ENCODE measurements around the gene USP10.

USP10 gene

DNA sequence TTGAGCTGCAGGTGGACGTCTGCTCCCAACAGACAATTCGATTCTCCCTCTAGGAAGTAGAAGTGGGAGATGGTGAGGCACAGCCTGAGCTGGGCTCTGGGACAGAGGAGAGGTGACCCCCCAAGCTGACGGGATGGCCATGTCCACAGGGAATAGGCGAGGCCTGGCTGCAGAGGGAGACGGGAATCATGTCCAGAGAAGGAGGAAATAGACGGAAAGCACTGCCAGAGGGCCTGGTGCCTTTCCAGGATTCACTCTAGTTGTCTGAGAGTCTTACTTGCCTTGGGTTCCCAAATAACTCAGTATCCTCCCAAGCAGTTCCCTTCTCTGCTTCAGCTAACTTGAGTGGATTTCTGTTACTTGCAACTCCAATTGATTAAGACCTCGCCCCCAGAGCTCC lies 115.7 kb downstream of the USP10 start:
- TF ChIP-seq CREB1 (IDR thresholded peaks at IDR 0.05; ENCODE audit: low read depth) = no peak
- TF ChIP-seq, protein P1, sequence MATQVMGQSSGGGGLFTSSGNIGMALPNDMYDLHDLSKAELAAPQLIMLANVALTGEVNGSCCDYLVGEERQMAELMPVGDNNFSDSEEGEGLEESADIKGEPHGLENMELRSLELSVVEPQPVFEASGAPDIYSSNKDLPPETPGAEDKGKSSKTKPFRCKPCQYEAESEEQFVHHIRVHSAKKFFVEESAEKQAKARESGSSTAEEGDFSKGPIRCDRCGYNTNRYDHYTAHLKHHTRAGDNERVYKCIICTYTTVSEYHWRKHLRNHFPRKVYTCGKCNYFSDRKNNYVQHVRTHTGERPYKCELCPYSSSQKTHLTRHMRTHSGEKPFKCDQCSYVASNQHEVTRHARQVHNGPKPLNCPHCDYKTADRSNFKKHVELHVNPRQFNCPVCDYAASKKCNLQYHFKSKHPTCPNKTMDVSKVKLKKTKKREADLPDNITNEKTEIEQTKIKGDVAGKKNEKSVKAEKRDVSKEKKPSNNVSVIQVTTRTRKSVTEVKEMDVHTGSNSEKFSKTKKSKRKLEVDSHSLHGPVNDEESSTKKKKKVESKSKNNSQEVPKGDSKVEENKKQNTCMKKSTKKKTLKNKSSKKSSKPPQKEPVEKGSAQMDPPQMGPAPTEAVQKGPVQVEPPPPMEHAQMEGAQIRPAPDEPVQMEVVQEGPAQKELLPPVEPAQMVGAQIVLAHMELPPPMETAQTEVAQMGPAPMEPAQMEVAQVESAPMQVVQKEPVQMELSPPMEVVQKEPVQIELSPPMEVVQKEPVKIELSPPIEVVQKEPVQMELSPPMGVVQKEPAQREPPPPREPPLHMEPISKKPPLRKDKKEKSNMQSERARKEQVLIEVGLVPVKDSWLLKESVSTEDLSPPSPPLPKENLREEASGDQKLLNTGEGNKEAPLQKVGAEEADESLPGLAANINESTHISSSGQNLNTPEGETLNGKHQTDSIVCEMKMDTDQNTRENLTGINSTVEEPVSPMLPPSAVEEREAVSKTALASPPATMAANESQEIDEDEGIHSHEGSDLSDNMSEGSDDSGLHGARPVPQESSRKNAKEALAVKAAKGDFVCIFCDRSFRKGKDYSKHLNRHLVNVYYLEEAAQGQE (IDR thresholded peaks at IDR 0.05; ENCODE audit: low read depth) = no peak
- no peak for TF ChIP-seq NFIC (IDR thresholded peaks at IDR 0.05)
- no peak for TF ChIP-seq EGR1 (IDR thresholded peaks at IDR 0.05)
- no peak for TF ChIP-seq RAD21 (IDR thresholded peaks at IDR 0.05; ENCODE audit: low read depth)
- TF ChIP-seq TCF12 (IDR thresholded peaks at IDR 0.05; ENCODE audit: low read depth) = no peak
- TF ChIP-seq, protein P2, sequence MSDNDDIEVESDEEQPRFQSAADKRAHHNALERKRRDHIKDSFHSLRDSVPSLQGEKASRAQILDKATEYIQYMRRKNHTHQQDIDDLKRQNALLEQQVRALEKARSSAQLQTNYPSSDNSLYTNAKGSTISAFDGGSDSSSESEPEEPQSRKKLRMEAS (IDR thresholded peaks at IDR 0.05) = no peak
- no peak for TF ChIP-seq TEAD4 (IDR thresholded peaks at IDR 0.05)
- no peak for TF ChIP-seq CEBPB (IDR thresholded peaks at IDR 0.05)
- TF ChIP-seq, protein P3, sequence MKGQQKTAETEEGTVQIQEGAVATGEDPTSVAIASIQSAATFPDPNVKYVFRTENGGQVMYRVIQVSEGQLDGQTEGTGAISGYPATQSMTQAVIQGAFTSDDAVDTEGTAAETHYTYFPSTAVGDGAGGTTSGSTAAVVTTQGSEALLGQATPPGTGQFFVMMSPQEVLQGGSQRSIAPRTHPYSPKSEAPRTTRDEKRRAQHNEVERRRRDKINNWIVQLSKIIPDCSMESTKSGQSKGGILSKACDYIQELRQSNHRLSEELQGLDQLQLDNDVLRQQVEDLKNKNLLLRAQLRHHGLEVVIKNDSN (IDR thresholded peaks at IDR 0.05) = no peak
- no peak for TF ChIP-seq FOXM1 (IDR thresholded peaks at IDR 0.05; ENCODE audit: borderline replicate concordance, low read depth)
- no peak for TF ChIP-seq TAF1 (IDR thresholded peaks at IDR 0.05; ENCODE audit: low read depth)
- TF ChIP-seq YY1 (IDR thresholded peaks at IDR 0.05; ENCODE audit: low read depth) = no peak
- TF ChIP-seq EP300 (IDR thresholded peaks at IDR 0.05; ENCODE audit: borderline replicate concordance) = no peak
- no peak for TF ChIP-seq ZBTB7A (IDR thresholded peaks at IDR 0.05; ENCODE audit: low read depth)

DNA sequence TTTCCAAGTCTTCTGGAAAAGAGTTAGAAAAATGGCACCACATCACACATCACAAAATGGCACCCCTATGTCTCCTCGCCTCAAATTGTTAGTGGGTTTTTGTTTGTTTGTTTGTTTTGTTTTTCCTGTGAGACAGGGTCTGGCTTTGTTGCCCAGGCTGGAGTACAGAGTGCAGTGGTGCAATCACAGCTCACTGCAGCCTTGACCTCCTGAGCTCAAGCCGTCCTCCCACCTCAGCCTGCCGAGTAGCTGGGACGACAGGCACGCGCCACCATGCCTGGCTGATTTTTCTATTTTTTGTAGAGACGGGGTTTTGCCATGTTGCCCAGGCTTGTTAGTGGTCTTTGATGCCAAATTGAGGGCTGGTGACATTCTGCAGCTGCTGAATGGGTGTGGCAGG lies 116.2 kb downstream of the USP10 start:
- no peak for TF ChIP-seq NFIC (IDR thresholded peaks at IDR 0.05)
- no peak for TF ChIP-seq RAD21 (IDR thresholded peaks at IDR 0.05; ENCODE audit: low read depth)
- TF ChIP-seq TEAD4 (IDR thresholded peaks at IDR 0.05) = no peak
- no peak for TF ChIP-seq YY1 (IDR thresholded peaks at IDR 0.05; ENCODE audit: low read depth)
- no peak for TF ChIP-seq EGR1 (IDR thresholded peaks at IDR 0.05)
- no peak for TF ChIP-seq FOXM1 (IDR thresholded peaks at IDR 0.05; ENCODE audit: borderline replicate concordance, low read depth)
- no peak for TF ChIP-seq TCF12 (IDR thresholded peaks at IDR 0.05; ENCODE audit: low read depth)
- TF ChIP-seq ZBTB7A (IDR thresholded peaks at IDR 0.05; ENCODE audit: low read depth) = no peak
- TF ChIP-seq TAF1 (IDR thresholded peaks at IDR 0.05; ENCODE audit: low read depth) = no peak
- TF ChIP-seq, protein P3 (IDR thresholded peaks at IDR 0.05) = no peak
- no peak for TF ChIP-seq CREB1 (IDR thresholded peaks at IDR 0.05; ENCODE audit: low read depth)
- TF ChIP-seq CEBPB (IDR thresholded peaks at IDR 0.05) = no peak
- TF ChIP-seq EP300 (IDR thresholded peaks at IDR 0.05; ENCODE audit: borderline replicate concordance) = no peak
- TF ChIP-seq, protein P2 (IDR thresholded peaks at IDR 0.05) = no peak
- TF ChIP-seq, protein P1 (IDR thresholded peaks at IDR 0.05; ENCODE audit: low read depth) = no peak

DNA sequence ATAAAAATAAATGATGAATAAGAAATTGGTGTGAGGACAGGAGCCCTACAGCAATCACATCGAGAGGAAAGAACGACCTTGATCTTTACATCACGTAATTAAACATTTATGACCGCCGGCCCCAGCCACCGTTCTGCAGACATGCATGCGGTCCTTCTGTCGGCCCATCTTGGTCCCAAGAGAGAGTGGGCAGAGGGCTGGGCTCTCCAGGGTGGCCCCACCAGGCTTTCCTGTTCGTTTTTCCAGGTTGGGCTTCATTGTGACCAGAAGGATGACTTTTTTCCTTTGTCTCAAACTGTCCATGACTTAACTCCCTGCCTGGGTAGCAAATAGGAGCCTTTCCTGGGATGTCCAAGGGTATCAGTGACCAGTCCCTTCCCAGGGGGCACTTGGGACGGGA lies 116.7 kb downstream of the USP10 start:
- TF ChIP-seq, protein P2 (IDR thresholded peaks at IDR 0.05) = no peak
- TF ChIP-seq TEAD4 (IDR thresholded peaks at IDR 0.05) (no peak), CEBPB (IDR thresholded peaks at IDR 0.05) (no peak), RAD21 (IDR thresholded peaks at IDR 0.05; ENCODE audit: low read depth) (no peak), NFIC (IDR thresholded peaks at IDR 0.05) (no peak), EP300 (IDR thresholded peaks at IDR 0.05; ENCODE audit: borderline replicate concordance) (no peak), TCF12 (IDR thresholded peaks at IDR 0.05; ENCODE audit: low read depth) (no peak), YY1 (IDR thresholded peaks at IDR 0.05; ENCODE audit: low read depth) (no peak), FOXM1 (IDR thresholded peaks at IDR 0.05; ENCODE audit: borderline replicate concordance, low read depth) (no peak), CREB1 (IDR thresholded peaks at IDR 0.05; ENCODE audit: low read depth) (no peak), TAF1 (IDR thresholded peaks at IDR 0.05; ENCODE audit: low read depth) (no peak), ZBTB7A (IDR thresholded peaks at IDR 0.05; ENCODE audit: low read depth) (no peak), EGR1 (IDR thresholded peaks at IDR 0.05) (no peak)
- TF ChIP-seq, protein P3 (IDR thresholded peaks at IDR 0.05) = no peak
- TF ChIP-seq, protein P1 (IDR thresholded peaks at IDR 0.05; ENCODE audit: low read depth) = no peak
